ENCODE results near the gene AGAP3.

DNA sequence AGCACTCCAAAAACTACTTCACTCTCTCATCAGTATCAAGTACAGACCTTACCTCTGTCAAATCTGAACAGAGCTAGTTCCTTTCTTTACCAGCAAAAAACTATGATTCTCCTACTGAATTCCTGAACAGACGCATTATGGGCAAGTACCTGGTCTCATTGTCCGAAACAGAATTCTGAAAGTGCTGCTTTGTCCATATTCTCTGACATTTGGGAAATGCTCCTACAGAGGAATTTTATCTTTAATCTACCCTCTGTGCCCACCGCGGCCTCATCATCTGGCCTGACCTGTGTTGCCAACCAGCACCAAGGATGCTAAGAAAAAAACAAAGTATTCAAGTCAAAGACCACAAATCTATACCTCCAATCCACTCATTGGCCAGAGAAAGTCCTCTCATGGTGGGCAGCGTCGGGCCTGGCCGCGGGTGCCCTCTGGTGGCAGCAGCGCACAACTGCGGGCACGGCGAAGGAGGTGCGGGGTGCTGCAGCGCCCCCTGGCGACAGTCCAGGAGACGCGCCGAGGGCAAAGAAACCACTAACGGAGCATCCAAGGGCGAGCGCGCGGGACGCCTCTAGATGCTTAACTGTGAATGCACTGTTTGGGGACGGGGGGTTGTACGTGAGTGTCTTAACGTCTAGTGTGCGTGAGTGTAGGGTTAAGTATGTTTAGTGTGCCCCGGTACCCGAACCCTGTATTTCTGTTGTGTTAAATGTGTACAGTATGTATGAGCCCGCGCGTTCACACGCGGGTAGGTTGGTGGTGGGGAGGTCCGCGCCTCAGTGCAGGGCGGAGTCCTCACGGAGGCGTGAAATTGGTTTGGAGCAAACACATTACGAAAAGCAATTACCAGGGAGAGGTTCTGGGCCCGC is 86.2 kb downstream of the AGAP3 start:
- TF ChIP-seq, protein P1, sequence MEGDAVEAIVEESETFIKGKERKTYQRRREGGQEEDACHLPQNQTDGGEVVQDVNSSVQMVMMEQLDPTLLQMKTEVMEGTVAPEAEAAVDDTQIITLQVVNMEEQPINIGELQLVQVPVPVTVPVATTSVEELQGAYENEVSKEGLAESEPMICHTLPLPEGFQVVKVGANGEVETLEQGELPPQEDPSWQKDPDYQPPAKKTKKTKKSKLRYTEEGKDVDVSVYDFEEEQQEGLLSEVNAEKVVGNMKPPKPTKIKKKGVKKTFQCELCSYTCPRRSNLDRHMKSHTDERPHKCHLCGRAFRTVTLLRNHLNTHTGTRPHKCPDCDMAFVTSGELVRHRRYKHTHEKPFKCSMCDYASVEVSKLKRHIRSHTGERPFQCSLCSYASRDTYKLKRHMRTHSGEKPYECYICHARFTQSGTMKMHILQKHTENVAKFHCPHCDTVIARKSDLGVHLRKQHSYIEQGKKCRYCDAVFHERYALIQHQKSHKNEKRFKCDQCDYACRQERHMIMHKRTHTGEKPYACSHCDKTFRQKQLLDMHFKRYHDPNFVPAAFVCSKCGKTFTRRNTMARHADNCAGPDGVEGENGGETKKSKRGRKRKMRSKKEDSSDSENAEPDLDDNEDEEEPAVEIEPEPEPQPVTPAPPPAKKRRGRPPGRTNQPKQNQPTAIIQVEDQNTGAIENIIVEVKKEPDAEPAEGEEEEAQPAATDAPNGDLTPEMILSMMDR (IDR thresholded peaks at IDR 0.05 in 2 of 3, conservative IDR thresholded peaks at IDR 0.05 in 1 of 3; ENCODE audit: borderline replicate concordance in 1 of 3, insufficient read depth in 1 of 3, low read depth in 2 of 3, low read length in 2 of 3), result peak; percentile 100
- TF ChIP-seq EZH2 (IDR thresholded peaks at IDR 0.05), result no peak
- TF ChIP-seq POLR2A (IDR thresholded peaks at IDR 0.05; ENCODE audit: borderline replicate concordance, extremely low read depth, insufficient read depth, insufficient read length), result no peak
- TF ChIP-seq JUND (IDR thresholded peaks at IDR 0.05), result no peak
- TF ChIP-seq CEBPB (IDR thresholded peaks at IDR 0.05; ENCODE audit: low read depth), result no peak
- no peak for TF ChIP-seq SP1 (IDR thresholded peaks at IDR 0.05; ENCODE audit: low read depth)
- TF ChIP-seq EZH2phosphoT487 (IDR thresholded peaks at IDR 0.05; ENCODE audit: borderline replicate concordance), result no peak
- TF ChIP-seq YY1 (IDR thresholded peaks at IDR 0.05; ENCODE audit: extremely low read depth, insufficient replicate concordance, low read depth, low read length), result peak; percentile 69
- TF ChIP-seq, protein P2, sequence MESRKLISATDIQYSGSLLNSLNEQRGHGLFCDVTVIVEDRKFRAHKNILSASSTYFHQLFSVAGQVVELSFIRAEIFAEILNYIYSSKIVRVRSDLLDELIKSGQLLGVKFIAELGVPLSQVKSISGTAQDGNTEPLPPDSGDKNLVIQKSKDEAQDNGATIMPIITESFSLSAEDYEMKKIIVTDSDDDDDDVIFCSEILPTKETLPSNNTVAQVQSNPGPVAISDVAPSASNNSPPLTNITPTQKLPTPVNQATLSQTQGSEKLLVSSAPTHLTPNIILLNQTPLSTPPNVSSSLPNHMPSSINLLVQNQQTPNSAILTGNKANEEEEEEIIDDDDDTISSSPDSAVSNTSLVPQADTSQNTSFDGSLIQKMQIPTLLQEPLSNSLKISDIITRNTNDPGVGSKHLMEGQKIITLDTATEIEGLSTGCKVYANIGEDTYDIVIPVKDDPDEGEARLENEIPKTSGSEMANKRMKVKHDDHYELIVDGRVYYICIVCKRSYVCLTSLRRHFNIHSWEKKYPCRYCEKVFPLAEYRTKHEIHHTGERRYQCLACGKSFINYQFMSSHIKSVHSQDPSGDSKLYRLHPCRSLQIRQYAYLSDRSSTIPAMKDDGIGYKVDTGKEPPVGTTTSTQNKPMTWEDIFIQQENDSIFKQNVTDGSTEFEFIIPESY (IDR thresholded peaks at IDR 0.05; ENCODE audit: extremely low read depth, insufficient replicate concordance, low read length), result peak; percentile 46
- peak; percentile 98 for TF ChIP-seq RAD21 (IDR thresholded peaks at IDR 0.05; ENCODE audit: low read depth)
- TF ChIP-seq, protein P3, sequence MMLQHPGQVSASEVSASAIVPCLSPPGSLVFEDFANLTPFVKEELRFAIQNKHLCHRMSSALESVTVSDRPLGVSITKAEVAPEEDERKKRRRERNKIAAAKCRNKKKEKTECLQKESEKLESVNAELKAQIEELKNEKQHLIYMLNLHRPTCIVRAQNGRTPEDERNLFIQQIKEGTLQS (IDR thresholded peaks at IDR 0.05), result no peak
- TF ChIP-seq ZNF274 (IDR thresholded peaks at IDR 0.05; ENCODE audit: low read depth, low read length), result no peak
- no peak for TF ChIP-seq SIN3A (IDR thresholded peaks at IDR 0.05; ENCODE audit: low read depth)
